Coronary artery (tissue), 2 donors: ENCODE data around the gene RGS14.

ENCODE experiments used
- DNase-seq: peaks from one replicate; pipeline ENCODE4 v3.0.0-alpha.2; 2017; ENCODE audit warnings: low spot score
- H3K27ac ChIP-seq, 2 donors: fragments of 200-600 bp; sonication (generic); one replicate each; pipeline ENCODE4 v1.5.1; 2016 to 2019
- H3K4me3 ChIP-seq: fragments of 200-600 bp; sonication (generic); 2 replicates; pipeline ENCODE4 v1.5.1; 2016; ENCODE audit warnings: mild to moderate bottlenecking, moderate library complexity
- CTCF ChIP-seq: fragments of 200-600 bp; sonication (generic); IDR thresholded peaks from one replicate; pipeline ENCODE4 v1.5.1; 2019; ENCODE audit warnings: antibody characterized with exemption

Gene RGS14

DNA sequence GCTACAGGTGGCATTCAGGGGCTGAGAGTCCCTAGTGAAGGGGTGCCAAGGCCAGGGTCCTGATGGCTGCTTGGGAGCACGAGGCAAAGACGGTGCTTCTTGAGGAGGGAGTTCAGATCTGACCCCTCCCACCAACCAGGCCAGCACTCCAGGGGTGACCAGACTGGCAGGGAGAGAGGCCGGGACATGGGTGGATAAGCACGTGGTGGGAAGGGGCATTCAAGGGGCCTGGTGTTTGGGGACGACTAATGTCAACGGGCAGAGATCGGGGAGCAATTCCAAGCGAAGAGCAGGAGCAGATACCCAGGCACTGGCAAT lies 4.5 kb downstream of the RGS14 start:
- TF ChIP-seq CTCF = no peak
- no peak overlapping the region for H3K4me3 ChIP-seq
- DNase-seq = no peak
- no peak overlapping the region for H3K27ac ChIP-seq

DNA sequence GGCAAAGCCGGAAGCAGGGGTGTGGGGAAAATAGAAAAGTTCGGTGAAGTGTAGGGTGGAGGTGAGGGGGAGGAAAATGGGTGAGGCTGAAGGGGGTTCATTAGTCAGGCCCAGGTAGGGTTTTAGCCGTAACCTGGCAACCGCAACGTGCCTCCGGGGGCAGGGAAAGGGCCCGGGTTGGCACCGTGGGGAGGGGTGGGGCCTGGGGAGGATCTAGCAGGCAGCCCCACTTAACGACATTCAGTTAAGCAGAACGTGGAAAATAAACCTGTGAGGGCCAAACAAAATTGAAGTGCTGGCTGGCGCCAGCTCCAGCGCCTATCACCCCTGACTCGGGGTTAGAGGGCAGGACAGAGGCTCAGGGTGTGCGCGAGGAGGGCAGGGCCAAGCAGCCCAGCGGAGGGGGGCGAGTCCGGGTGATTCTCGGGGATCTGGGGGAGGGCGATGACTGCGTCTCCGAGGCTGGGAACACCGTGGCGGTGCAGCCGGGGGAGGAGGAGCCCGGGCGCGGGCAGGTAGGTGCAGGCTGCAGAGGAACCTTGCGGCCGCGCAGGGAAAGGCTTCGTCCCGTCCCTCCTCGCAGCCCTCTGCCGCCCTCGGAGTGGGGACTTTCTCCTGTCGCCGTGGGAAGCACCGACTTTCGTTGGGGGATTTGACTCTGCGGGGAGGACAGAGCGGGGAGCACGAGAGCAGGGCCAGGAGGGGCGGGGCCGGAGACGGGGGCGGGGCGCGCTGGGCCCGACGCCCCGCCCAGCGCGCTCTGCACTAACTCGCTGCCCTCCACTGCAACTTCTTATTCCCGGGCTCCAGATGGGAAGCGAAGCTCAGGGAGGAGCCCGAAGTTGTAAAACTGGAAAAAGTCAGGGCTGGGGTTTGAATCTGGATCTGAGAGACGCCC lies 5.1 kb downstream of the RGS14 start:
- peak overlapping the region; percentile 64 for H3K4me3 ChIP-seq
- H3K27ac ChIP-seq = peak overlapping the region in 1 of 2 donors; percentile 1
- no peak for DNase-seq
- TF ChIP-seq CTCF = no peak

GRCh38 chr5:177363565-177363964 lies 5.8 kb downstream of the RGS14 start:
- H3K27ac ChIP-seq = no peak overlapping the region
- DNase-seq = no peak
- peak overlapping the region; percentile 64 for H3K4me3 ChIP-seq
- no peak for TF ChIP-seq CTCF

GRCh38 chr5:177364159-177364962 lies 6.6 kb downstream of the RGS14 start:
- no peak overlapping the region for H3K27ac ChIP-seq
- TF ChIP-seq CTCF = no peak
- no peak for DNase-seq
- H3K4me3 ChIP-seq = no peak overlapping the region

- no peak for TF ChIP-seq CTCF
- no peak for DNase-seq
- H3K27ac ChIP-seq = peak overlapping the region; percentile 42 to 89
- H3K4me3 ChIP-seq = no peak overlapping the region
These were observed 8.3 kb downstream of the RGS14 start for GRCh38 chr5:177365845-177366527.

GRCh38 chr5:177366528-177367322 lies 9.0 kb downstream of the RGS14 start:
- Histone ChIP-seq H3K27ac (peak overlapping the region; percentile 42 to 89), H3K4me3 (peak overlapping the region; percentile 70)
- peak; percentile 90 for DNase-seq
- no peak for TF ChIP-seq CTCF
